HT-29 (cell line): ENCODE results near the gene MLLT10. TPM values are rescaled to one million over a fixed set of nuclear protein-coding genes. Genes with fewer than 3 reads are reported as not detected.
A peak's percentile ranks its signal among the peaks of the same experiment; 100 is the strongest.

Source experiments
- DNase-seq: peaks from one replicate; pipeline ENCODE4 v3.0.0-alpha.2; 2015; ENCODE audit warnings: low spot score
- total RNA-seq: library from RNA; depleted of rRNA; stranded (reverse); fragments of >200 nt; shearing (Covaris generic); gene quantifications from 2 replicates; pipeline ENCODE4 v1.2.3, GENCODE V29; 2014

Gene MLLT10
- total RNA-seq, 1 experiment from 2014 or later = 31.7 TPM

DNA sequence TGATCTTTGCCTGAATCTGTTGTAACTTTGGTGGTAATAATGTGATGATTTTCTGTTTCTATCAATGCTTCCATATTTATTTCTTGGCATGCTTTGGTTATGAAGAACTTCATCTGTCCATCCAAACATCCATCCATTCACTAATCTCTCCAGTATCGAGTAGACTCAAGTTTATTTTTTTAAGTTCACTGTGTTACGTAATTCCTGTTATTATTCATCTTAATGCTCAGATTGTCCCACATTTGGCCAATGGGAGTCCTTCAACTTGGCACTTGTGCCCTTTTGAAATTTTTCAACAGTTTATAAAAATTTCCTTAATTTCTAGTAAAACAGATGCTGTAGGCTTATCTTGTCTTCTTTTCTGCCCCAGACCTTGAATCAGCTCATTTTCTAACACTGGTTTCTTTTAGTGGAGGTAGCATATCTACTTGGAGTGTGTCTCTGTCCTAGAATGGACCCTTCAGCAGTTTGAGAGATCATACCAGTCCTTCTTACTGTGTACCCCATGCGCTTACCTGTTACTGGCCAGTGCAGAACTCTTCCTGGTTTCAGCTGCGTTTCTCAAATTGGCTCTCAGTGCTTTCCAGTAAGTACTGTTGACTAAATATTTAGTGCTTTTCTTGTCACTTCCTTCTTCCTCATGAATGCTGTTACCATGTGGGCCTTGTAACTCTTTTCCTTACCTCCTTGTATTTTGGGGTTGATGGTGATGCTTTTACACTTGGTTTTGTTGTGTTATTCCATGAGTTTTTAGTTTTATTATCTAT lies 100.8 kb downstream of the MLLT10 start:
- no peak for DNase-seq

DNA sequence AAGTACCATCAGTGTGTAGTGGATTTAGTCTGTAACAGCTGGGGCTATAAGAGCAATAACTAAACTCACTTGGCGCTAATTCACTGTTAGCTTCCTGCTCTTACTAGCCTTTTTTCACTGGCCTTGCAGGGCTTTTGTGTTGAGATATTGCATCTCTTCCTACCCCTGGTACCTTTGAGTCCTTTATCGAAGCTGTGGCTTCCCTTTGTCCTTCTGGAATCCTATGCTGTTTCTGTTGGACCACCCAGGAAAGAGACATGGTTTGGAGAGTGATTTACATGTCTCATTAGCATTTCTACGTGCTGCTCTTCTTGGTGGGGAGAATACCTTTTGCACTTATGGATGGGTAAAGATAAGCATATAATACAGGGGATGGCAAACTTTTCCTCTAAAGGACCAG lies 103.8 kb downstream of the MLLT10 start:
- no peak for DNase-seq

DNA sequence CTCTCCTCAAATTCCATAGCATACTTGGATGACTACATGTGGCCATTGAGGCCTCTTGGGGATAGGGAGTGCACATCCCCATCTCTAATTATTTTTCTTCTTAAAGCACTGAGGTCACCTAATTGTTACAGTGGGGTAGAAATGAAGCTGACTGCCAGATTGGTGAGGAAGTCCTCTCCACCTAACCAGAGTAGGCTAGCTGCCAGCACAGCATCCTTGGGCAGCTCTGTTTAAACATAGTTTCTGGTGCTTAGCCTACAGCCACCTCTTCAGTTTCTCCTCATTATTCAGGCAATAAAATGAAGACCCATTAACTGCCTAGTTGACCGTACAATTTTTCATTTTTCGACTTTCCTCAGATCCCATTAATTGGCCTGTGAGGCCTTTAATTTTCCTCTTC lies 104.6 kb downstream of the MLLT10 start:
- DNase-seq = no peak

DNA sequence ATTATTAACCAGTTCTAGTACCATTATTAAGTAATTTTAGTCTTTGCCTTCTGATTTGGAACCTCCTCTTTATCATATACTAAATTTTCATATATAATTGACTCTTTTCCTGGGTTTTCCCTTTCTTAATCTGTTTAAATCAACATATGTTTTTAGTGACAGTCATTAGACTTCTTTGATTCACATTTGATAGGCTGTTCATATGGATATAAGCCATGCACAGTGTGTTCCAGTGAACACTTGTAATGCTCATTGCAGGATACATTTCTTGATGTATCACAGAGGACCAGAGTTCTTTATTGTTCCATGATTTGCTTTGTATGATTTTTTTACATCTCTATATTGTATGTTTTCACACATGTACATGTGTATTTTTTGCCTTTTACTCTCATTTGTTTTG lies 114.0 kb downstream of the MLLT10 start:
- no peak for DNase-seq

DNA sequence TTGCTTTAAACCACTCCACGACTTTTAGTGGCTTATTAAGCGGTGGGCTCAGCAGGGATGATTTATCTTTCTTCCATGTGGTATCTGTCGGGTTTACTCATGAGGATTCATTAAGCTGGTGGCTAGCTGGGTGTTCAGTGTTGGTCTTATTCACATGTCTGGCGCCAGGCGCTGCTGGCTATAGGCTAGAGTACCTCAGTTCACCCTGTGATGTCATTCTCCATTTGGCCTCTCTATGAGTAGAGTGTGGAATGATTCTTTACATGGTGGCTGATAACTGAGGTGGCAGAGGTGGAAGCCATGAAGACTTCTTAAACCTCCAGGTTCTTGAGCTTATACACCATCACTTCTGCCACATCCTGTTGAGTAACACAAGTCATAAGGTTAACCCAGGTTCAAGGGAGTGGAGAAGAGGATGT lies 115.4 kb downstream of the MLLT10 start:
- DNase-seq = no peak

DNA sequence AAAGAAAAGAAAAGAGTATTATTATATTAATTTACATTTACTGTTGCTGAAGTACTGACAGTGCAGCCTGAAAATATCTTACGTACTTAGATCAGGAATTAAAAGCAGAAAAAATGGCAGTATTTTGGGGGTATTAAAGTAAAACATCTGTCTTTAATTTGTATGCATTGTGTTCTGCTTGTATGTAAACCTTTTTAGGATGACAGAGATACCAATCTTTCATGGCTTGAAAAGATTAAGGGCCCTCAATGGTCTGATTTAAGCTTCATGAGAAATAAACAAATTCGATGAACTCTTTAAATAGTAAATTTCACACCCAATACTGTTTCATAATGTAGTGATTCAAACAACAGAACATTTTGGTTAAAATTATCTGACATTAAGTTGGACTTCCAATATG lies 116.3 kb downstream of the MLLT10 start:
- DNase-seq = no peak

DNA sequence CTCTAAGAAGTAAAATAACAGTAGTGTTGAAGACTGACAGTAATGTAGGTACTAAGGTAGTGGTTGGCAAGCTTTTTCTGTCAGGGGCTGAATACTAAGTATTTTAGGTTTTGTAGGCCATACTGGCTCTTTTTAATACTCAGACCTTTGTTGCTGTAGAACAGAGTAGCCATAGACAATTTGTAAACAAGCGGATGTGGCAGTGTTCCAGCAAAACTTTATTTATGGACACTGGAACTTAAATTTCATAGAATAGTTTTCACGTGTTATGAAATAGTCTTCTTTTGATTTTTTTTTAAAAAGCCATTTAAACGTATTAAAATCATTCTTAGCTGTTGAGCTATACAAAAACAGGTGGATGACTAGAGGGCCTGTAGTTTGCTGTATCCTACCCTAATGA lies 121.2 kb downstream of the MLLT10 start:
- DNase-seq = no peak

DNA sequence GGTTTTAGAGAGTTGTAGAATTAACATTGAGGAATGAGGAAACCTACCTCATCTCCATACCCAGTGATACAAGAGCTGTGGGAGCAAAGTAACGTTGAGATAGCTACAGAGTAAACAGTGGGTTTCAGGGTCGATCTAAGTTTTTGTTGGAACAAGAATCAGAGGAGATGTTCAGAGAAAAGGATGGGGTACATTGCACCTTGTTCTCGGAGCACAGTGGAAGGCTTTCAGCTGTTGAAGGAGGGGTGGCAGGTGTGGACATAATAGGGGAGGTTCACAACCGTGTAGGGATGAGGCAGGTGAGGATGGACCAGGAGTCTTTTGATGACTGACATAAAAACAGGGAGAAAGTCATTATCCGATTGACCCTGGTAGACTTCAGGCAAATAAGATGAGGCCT lies 121.7 kb downstream of the MLLT10 start:
- DNase-seq = no peak

DNA sequence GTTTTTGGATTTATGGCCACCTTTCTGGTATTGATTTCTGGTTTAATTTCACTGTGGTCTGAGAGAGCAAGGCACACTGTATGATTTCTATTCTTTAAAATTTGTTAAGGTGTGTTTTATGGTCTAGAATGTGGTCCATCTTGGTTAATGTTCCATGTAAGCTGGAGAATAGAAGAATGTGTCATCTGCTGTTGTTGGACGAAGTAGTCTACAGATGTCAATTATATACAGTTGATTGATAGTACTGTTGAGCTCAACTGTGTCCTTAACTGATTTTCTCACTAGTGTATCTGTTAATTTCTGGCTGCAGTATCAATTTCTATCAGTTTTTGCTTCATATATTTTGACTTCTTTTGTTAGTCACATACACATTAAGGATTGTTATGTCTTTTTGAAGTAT lies 127.1 kb downstream of the MLLT10 start:
- DNase-seq = no peak

DNA sequence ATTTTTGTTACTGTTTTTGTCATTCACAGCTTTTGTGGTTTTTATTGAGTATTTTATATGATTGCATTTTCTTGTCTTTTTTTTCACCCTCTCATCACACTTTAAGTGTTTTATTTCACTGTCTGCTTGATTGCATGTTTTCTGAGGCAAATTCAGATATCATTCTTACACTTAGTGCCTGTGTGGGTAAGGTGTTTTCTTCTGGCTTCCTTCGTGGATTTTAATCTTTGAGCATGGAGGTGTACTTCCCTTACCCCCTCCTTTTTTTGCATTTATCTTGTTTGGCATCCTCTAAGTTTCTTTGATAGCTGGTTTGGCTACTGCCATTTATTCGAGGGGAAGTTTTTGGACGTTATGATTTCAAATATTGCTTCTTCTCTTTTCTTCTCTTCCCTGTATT lies 127.9 kb downstream of the MLLT10 start:
- DNase-seq = no peak

DNA sequence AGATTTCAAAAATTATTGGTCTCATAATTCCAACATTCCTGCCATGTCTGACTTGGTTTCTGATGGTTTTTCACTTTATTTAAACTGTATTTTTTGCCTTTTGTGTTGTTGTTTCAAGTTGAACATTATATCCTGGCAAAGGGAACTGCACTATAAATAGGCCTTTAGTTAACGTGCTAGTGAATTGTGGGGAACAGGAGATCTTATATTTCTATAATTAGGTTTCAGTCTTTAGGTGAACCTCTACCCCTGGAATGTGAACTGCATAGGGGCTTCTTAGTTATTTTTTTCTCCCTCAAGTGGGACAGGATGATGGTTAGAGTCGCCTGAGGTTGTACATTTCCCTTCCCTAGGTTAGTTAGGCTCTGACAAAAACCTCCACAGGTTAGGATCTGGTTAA lies 128.6 kb downstream of the MLLT10 start:
- no peak for DNase-seq

DNA sequence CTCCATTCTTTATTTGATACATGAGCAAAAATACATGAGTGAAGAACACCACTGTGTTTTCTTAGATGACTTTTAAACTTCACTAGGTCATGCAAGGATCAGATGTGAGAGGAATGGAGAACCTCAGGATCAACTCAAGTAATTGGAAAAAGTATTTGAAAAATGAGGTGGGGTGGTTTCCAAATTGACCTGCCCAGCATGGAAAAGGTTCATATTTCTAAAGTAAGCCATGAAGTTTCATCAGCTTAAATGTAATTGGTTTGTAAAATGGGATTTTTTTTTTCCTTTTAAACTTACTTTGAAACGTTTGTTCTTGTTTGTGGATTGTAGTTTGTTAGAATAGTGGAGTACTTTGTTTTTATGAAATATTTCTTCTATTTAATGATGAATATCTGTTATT lies 134.8 kb downstream of the MLLT10 start:
- no peak for DNase-seq

DNA sequence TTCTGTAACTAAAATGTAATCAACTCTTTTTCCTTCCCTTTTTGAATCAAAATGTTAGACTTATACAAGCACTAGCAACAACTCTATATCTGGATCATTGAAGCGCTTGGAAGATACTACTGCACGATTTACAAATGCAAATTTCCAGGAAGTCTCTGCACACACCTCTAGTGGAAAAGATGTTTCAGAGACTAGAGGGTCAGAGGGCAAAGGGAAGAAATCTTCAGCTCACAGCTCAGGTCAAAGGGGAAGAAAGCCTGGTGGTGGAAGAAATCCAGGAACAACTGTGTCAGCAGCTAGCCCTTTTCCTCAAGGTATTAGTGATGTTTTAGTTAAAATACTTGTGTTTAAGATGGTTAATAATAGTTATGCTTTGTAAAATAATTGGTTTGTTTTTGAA lies 136.4 kb downstream of the MLLT10 start:
- no peak for DNase-seq

DNA sequence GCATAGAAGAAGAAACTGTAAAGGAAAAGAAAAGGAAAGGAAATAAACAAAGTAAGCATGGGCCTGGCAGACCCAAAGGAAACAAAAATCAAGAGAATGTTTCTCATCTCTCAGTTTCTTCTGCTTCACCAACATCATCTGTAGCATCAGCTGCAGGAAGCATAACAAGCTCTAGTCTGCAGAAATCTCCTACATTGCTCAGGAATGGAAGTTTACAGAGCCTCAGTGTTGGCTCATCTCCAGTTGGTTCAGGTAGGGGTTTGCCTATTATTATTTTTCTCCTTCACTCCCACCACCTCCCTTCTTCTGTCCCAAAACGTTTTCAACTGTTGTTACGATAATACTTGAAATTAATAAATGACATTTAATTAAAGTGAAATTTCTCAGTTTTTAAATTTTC lies 139.6 kb downstream of the MLLT10 start:
- DNase-seq = no peak

DNA sequence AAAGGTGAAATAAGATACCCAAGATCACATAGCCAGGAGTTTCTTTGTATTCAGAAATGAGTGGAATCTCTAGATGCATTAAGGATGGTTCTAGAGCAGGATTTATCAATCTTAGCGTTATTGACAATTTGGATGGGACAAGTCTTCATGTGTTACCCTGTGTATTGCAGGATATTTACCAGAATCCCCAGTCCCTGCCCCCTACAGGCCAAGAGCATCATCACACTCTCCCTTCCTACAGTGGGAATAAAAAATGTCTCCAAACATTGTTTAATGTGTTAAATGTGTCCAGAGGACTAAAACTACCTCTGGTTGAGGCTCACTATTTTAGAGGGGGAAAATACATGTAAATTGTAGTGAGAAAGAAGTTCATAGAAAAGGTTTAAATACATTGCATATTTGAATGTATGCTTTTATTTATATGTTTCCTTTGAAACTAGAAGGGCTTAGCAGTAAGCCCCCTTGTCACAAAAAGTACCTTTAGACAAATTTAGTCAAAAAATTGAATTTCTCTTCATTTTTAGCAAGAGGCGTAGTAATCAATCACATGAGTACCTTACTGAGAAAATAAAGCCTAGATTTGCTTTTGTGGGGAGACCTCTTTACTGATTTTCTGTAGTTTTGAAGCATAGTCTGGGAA lies 141.2 kb downstream of the MLLT10 start:
- DNase-seq = peak; percentile 60

DNA sequence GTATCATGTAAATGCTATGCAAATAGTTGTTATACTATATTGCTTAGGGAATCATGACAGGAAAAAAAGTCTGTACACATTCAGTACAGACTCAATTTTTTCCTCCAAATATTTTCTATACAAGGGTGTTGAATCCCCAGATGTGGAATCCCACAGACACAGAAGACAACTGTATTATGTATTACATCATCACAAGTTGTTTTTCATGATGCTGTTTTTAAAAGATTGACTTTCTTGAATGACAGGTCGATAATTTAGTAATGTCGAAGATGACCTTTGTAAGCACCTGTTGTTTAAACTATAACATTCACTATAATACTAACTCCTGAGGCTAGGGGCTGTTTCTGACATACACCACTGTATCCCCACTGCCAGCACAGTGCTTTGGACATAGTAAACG lies 143.5 kb downstream of the MLLT10 start:
- DNase-seq = no peak

DNA sequence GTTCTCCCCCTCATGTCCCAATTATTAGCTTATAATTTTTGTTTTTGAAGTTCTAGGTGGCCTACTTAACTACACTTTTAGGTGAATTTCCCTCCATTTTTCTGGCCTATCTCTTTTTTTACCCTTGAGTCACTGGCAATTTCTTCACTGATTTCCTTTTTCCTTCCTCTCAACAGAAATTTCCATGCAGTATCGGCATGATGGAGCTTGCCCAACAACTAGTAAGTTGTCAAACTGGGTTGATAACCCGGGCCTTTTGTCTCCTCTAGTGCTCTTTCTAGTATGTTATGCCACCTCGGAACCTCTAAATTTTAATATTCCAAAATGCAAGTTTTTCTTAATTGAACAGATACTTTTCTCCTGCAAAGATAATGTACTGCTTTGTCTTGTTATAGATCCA lies 147.1 kb downstream of the MLLT10 start:
- no peak for DNase-seq

DNA sequence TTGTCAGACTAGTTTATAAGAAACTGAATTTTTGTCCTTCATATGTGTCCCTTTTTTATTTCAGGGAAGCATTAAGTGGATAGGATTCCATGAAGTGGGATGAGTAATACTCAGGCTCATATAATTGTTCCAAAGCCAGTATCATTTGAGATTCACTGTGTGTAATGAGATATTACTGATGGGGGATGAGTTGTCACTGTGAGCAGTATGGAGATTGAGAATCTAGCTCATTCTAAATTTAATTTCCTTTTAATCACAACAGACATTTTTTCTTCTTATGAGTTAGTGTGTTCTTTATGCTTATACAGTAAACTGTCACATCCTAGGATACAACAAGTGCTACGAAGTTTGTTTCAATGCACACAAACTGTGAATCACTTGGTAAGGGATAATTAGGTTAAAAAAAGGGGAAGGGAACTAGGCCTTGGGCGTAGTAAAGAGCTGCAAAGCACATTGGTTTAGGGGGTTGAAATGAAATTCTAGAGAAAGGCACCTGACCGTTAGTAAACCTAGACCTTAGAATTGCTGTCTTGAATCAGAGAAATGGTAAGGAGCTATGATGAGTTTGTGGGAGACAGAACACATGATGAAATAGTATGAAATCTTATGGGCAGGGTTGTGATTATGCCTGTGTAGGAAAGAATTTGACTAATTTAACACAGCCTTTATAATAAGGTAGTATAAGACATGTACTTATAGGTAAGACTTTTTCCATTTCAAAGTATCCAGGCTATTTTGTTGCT lies 153.4 kb downstream of the MLLT10 start:
- no peak for DNase-seq

DNA sequence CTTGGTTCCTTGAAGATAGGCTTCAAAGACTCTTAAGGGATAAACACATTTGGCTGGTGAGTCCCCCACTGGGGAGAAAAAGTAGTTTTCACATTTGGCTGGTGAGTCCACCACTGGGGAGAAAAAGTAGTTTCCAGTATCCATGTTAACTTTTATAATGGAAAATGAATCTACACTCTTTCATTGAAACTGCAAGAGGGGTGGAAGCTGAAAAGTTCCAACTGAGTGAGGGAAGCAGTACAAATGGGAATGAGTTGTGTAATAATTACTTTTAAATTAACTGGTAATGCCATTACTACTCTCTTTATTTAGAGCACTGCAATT lies 153.9 kb downstream of the MLLT10 start:
- DNase-seq = no peak

DNA sequence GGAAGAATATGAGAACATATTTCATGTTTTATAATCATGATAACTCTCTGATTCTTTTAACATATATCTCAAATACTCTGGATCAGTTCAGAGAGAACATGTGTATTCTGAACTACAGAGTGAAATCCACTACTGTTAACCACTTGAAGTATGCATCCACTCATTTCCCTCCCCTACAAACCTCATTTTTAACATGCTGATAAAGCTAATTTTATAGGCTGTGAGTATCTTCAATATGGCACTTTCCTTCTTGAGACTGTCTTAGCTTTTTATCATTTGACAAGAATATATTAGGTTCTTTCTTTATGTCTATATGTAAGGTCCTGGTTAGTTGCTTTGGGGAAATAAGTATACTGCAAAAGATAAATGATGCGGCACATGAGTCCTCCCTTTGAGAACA lies 154.8 kb downstream of the MLLT10 start:
- DNase-seq = no peak

DNA sequence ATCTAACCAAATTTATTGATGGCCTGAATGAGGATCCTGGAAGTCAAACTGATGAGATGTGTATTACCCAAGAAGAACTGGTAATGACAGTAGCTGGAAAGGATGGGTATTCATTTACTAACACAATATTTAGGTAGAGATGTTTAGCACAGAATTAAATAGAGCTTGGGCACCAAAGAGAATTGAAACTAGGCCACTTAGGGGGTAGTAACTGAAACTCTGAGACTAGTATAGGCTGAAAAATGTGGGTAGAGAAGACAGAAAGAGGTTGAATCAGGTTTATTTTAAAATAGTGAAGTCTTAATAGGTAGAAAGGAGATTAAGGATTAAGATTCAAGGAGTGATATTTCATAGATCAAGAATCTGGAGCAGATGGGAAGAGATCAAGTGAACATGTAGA lies 155.8 kb downstream of the MLLT10 start:
- no peak for DNase-seq

DNA sequence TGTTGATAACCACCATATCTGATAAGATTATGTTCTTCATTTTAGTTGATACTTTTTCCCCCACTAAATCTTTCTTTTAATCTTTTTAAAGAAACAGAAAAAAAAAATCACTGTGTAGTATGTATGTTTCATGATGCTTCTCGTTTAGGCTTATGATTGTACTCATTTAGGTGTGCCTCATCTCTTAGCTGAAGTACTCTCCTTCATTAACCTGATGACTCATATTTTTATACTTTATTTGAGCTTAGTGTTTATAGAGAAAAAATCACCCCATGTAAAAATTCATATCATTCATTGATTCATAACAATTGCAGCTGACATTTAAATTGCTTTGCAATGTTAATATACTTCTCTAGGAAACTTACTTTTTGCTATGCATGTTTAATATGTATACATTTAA lies 158.9 kb downstream of the MLLT10 start:
- no peak for DNase-seq

DNA sequence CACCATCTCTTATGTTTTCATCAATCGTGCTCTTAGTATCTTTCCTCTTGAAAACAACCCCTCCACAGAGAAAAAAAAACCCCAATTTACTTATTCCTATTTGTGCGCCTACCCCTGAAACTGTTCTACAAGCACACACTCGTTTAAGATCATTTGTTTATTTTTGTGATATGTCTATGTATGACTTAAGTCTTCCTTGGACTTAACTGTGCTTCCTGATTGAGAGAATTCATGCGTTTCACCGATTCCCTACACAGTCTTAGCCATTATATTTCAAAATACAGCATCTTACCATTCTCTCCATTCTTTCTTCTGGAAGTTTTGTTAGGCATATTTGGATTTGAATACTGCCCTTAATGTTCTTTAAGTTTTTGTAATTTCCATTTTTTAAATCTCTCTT lies 159.4 kb downstream of the MLLT10 start:
- DNase-seq = no peak
